GM19238 (cell line): Measurements from ENCODE around the gene C4A.
A peak's percentile ranks its signal among the peaks of the same experiment; 100 is the strongest.
"Not testable (repeated sequence)": the region's sequence is repeated elsewhere in the genome, so short reads cannot be mapped to it uniquely, and the experiment has no call there.

Experiments used
- DNase-seq: peaks from one replicate; pipeline ENCODE4 v3.0.0; 2011; ENCODE audit warnings: low spot score; ENCODE audit not compliant: insufficient read length

Gene C4A

DNA sequence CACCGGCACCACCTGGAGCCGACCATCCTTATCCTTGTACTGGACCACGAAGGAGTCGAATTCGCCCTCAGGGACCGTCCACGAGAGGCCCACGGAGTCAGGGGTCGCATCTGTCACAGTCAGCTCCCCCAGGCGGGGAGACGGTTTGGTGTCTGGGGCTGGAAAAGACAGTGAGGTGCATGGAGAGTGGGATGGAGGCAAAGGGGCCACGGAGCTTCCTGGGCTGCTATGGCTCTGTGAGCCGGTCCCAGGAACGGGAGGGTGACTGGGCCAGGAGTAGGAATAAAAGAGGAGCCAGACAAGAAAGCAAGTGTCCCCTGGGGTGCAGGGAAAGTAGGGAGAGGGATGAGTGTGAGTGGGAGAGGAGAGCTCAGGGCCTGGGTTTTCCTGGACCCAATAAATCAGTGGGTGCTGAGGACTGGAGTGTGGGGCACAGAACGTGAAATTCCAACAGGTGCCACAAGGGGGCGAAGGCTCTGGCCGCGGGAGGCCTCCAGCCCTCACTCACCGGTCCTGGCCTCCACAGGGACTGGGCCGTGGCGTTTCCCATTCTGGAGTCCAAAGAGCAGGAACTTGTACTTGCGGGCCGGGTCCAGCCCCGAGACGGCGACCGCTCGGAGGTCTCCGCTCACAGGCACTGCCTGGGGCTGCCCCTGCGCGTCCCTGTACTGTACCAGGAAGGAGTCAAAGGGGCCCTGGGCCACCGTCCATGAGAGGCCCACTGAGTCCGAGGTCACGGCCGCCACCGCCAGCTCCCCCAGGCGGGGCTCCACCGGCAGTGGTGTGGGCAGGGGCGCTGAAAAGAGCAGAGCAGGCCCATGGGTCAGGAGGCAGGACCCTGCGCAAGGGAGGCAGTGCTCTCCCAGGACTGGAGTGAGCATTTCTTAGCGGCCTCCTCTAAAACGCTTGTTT lies 66.3 kb downstream of the C4A start:
- DNase-seq = peak; percentile 60

DNA sequence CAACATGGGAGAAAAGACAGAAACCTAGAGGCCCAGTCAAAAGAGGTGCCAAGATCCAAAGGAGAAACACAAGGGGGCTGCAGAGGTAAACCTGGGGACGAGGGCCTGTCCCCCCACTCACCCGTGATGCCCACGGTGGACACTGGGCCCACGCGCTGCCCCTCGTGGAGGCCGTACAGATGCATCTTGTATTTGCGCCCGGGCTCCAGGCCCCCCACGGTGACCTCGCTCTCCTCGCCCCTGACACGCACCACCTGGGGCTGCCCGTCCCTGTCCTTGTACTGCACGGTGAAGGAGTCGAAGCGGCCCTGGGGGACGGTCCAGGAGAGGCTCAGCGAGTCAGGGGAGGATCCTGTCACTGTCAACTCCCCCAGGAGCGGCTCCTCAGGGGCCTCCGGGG lies 67.3 kb downstream of the C4A start:
- not testable (repeated sequence) for DNase-seq

DNA sequence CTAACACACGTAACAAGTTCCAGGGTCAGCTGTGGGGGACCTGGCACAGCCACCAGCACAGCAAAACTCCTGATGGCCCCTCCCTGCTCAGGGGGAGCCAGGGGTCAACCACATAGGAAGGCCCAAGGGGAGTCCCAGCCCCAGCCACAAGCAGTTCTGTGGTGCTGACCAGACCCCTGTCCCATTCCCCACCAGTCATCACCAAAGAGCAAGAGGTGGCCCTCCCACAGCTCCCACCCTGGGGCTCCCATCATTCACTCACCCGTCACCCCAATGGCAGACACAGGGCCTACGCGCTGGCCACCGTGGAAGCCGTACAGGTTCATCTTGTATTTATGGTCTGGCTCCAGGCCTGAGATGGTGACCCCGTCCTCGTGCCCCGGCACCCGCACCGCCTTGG lies 67.9 kb downstream of the C4A start:
- not testable (repeated sequence) for DNase-seq

DNA sequence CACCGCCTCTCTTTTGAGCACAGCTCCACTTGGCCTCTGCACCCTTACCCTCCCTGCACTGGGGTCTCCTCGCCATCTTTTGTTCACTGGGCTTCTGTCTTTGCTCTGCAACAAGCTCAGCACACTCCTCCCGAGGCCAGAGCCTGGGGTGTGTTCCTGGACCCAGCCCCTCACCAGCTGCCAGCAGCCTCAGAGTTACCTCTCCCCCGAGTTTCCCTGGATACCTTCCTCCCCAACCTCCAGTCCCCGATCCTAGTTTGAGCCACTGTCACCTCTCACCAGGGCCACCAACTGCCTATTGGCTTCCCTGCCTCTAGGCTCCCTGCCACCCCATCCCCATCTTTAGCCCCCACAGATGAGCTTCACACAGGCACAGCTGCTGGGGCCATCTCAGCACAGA lies 68.7 kb downstream of the C4A start:
- no peak for DNase-seq
